GM18868 (cell line): ENCODE measurements around the gene KLHL29.
"Not testable (repeated sequence)": the region's sequence is repeated elsewhere in the genome, so short reads cannot be mapped to it uniquely, and the experiment has no call there.

Source experiments
- ATAC-seq: cut with Tn5 transposase; IDR thresholded peaks from one replicate; pipeline ENCODE4 v1.9.1; 2021; ENCODE audit warnings: mild to moderate bottlenecking, moderate library complexity; ENCODE audit not compliant: unreplicated experiment

The KLHL29 gene

DNA sequence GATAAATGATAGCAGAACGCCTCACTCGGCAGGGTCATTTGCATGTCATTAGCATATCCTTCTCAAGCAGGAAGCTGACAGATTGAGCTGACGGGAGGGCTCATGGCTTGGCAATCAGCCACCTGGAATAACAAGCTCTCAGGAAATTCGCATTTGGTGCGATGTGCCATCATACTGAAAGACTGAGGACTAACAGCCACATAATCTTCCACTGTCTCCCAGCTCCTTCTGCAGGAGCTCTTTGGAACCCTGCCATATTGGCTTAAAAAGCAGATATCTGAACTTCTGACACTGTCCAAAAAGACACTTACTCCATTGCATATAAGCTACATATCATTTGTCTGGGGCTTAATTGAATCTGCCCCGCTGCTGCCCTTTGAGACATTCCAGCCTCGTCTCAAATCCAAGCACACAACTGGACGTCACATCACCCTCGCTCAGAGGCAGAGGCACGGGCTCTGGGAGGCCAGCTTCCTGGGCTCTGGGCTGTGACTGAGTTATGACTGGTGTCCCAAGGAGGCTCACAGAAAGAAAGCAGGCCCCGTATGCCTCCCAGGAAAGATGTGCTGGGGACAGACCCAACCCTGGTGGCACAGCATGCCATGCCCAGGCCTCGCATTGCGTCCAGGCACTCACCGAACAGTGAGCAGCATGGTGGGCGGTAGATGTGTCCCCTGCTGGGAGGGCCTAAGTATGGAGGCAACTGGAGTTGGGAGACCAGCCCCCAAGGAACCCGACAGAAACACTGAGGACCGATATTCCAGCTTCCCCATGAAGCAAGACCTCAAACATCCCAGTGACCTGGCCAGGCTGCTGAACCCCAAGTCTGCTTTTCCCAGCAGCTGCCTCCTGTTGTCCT is 314.0 kb downstream of the KLHL29 start:
- ATAC-seq = no peak

- ATAC-seq = no peak
Measured at GRCh38 chr2:23699580-23699925, 314.6 kb downstream of the KLHL29 start.

GRCh38 chr2:23700627-23701026 is 315.6 kb downstream of the KLHL29 start:
- ATAC-seq = no peak

- no peak for ATAC-seq
Measured at GRCh38 chr2:23703037-23703582, 318.1 kb downstream of the KLHL29 start.

DNA sequence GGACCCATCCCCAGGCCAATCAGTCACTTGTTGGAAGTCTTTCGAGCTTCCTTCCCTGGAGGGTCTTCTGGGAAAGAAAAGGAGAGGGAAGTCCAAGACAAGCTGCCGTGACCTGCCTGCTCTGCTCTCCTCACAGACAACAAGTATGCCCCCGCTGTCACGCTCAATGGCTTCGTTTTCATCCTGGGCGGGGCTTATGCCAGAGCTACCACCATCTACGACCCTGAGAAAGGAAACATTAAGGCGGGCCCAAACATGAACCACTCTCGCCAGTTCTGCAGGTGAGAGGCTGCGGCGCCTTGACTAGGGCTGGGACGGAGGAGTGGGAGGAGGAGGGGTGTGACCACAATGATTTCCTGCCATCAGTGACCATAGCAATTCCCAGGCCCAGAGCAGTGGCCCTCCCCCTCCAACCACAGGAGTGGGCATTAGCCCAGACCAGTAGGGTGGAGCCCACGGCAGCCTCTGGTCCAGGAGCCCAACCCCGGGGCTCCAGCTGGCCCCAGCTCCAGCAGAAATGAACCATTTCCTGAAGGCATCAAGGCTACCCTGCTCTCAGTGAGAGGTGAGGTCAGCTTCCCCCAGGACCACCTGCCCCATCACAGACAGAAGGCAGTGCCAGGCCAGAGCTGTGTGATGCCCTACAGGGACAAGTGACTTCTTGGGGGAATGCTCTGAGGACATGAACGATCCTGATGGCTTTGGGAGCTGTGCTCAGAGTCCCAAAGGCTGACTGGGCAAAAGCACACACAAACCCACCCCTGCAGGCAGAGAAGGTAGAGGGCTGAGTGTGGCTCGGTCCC is 318.8 kb downstream of the KLHL29 start:
- no peak for ATAC-seq

DNA sequence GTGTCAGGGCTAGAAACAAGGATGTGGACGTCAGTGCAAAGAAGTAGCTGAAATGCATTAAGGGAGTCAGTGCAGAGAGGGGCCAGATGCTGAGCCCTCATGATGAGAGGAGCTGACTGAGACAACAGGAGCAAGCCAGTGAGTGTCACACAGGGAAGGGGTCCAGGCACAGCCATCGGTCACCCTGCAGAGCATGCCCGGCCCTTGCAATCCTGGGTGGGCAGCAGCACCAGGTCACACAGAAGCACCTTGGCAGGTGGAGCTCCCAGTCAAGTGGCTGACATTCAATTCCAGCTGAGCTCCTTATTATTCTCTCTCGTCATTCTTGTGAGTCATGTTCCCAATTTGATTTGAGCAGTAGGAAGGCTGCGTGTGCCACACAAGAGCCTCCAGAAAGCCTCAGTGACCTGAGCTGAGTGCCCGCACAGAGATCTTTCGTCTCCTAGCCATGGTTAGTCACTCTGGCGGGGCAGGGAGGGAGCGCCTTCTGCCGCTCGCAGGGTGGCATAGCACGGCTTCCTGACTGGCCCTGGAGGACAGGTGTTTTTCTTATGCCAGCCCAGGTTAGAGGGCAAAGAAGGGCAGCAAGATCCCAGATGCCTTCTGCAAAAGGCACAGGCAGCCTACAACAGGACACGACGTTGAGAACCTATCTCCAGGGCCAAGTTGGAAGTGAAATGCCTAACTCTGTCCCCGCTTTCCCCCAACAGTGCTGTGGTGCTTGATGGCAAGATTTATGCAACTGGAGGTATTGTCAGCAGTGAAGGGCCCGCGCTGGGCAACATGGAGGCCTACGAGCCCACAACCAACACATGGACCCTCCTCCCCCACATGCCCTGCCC is 321.0 kb downstream of the KLHL29 start:
- ATAC-seq = no peak

DNA sequence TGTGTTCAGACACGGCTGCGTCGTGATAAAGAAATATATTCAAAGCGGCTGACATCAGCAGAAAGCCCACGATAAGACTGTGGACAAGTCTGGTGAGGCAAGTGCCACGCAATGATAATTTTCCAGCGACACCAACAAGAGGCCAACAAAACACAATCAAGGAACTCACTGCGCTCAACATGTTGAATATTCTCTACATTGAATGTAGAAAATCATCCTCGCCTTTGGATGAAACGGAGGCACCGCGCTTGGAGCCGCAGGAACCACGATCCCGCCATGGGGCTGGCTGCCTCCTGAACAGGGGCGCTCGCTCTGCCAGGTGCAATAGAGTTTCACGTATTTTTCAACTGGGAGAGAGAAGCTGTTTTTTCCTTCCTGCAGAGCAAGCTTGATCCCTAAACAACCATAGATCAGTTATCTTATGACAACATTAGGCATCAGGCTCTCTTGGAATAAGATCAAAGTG is 321.7 kb downstream of the KLHL29 start:
- no peak for ATAC-seq

- no peak for ATAC-seq
Measured at GRCh38 chr2:23707096-23707495, 322.1 kb downstream of the KLHL29 start.

DNA sequence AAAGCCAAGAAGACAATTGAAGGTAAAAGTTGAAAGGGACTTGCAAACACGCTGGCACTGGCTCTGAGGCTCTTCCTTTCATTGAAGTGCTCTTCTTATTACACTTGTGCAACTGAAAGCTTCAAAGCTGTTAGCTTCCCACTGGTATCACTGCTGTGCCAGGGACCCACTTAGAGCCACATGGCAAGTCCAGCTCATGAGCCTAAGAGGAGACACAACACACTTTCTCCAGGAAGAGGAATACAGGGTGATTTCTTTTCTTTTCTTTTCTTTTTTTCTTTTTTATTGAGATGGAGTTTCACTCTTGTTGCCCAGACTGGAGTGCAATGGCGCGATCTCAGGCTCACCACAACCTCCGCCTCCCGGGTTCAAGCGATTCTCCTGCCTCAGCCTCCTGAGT is 323.8 kb downstream of the KLHL29 start:
- ATAC-seq = no peak

- no peak for ATAC-seq
Measured at GRCh38 chr2:23709311-23709710, 324.3 kb downstream of the KLHL29 start.

DNA sequence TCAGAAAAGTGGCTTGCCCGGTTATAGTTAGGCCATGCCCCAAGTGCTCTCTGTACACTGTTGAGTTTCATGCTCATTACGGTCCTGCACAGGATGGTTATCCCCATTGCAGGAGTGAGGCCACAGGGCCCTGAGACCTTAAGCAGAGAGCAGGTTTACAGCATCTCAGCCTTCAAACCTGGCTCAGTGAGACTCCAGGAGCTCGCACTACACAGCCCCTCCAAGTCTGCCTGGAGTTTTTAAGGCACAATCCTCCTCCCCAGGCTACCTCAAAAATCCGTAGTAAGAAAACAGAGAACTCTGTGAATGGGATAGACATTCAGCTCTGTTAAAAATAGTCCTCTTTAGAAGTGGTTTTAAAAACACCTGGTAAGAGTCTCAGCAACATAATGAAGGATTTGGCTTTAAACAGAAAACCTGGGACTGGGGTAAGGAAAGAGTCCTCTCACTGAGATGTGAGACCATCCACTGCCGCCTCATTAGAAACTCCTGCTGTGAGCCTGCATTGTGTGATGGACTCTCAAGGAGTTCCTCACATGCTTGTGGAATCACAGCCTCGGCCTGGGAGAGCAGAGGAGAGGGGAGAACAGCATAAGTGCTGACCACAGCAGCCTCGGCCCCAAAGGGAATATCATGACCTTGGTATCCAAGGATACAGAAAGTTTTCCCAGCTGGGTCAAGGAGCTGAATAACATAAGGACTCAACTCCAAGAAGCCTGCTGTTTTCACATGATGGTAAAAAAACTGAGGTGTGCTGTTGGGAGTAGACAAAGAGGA is 327.2 kb downstream of the KLHL29 start:
- no peak for ATAC-seq

- no peak for ATAC-seq
Measured at GRCh38 chr2:23712756-23713151, 327.8 kb downstream of the KLHL29 start.

- no peak for ATAC-seq
Measured at GRCh38 chr2:23713351-23713750, 328.4 kb downstream of the KLHL29 start.

DNA sequence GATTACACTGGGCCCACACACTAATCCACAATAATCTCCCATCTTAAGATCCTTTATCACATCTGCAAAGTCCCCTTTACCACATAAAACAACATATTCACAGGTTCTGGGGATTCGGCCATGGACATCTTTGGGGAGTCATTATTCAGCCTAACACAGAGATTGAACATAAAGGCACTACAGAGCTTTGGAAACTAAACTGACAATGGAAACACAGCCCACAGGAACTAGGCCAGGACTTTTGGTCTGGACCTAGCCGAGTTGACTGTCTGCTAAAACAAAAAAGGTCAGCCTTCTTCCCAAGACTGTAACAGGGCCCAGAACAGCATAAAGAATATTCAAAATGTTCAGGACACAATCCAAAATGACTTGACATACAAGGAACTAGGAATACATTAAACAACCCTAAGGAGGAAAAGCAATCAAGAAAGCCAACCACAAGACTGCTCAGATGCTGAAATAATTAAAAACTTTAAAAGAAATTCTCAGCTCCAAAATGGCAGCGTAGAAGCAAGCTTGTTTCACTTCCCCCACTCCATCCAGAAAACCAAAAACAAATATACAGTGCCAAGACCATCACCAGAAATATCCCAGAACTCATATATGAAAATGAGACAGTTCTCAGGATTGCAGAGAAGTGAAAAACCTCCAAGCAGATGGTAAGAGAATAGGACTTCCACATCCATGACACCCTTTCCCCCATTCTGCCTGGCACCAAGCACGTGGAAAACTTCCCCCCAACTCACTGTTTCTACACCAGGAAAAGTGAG is 334.1 kb downstream of the KLHL29 start:
- ATAC-seq = no peak

DNA sequence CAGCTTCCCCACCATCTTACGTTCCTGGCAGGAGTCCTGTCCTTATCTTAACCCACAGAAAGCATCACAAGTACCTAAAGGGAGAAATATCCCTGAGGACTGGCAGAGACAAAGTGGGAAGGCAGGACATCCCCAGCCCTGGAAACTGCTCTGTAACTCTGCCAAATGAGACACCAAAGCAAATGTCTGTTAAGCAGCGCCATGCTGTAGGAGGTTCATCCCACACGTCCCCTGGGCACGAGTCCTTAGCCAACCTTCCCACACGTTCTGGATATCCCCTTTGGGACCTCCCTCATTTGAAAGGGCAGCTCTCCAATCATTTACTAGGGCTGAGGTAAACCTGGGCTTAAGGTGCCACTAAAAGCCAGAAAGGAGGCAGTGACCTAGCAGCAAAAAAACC is 334.7 kb downstream of the KLHL29 start:
- ATAC-seq = no peak

- no peak for ATAC-seq
Measured at GRCh38 chr2:23720705-23721453, 335.9 kb downstream of the KLHL29 start.

DNA sequence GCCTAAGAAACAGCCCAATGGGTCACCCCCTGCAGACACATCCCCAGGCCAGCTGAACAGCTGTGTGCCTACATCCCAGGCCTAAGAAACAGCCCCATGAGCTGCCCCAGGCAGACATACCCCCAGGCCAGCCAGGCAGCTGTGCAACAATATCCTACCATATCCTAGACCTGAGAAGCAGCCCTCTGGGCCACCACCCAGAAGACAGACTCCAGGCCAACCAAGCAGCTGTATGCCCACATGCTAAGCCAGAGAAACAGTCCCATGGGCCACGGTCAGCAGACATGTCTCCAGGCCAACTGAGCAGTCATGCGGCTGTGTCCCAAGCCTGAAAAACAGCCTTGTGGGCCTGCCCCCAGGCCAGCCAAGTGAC is 336.5 kb downstream of the KLHL29 start:
- ATAC-seq = no peak

- ATAC-seq = no peak
Measured at GRCh38 chr2:23722255-23722654, 337.3 kb downstream of the KLHL29 start.

- ATAC-seq = not testable (repeated sequence)
Measured at GRCh38 chr2:23723029-23723428, 338.1 kb downstream of the KLHL29 start.
